ENCODE measurements around the gene RPS27A.
"Not testable (repeated sequence)": the region's sequence is repeated elsewhere in the genome, so short reads cannot be mapped to it uniquely, and the experiment has no call there.

RPS27A gene

DNA sequence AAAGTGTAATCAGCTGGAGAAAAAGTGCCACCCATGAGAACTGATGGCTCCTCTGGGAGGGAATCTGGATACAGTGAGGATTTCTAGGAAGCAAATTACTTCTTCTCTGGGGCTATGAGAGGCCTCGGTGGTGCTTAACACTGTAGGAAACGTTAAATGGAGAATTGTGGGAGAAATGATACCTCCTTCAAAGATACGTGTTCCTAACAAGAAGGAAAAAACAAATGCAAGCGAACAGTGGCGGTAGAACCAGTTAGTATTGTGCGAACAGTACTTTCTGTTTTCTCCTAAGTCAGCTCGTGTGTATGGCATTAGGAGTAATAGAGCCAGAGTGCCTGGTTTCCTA lies 37.1 kb downstream of the RPS27A start:
- DNase-seq (ENCODE audit: low read depth in 2 of 2) = peak; percentile 5 to 13
- H3K4me3 ChIP-seq (replicated peaks in 1 of 2; ENCODE audit: low read depth in 2 of 2, low read length in 2 of 2) = peak overlapping the region; percentile 70 to 93
- TF ChIP-seq, protein P1, sequence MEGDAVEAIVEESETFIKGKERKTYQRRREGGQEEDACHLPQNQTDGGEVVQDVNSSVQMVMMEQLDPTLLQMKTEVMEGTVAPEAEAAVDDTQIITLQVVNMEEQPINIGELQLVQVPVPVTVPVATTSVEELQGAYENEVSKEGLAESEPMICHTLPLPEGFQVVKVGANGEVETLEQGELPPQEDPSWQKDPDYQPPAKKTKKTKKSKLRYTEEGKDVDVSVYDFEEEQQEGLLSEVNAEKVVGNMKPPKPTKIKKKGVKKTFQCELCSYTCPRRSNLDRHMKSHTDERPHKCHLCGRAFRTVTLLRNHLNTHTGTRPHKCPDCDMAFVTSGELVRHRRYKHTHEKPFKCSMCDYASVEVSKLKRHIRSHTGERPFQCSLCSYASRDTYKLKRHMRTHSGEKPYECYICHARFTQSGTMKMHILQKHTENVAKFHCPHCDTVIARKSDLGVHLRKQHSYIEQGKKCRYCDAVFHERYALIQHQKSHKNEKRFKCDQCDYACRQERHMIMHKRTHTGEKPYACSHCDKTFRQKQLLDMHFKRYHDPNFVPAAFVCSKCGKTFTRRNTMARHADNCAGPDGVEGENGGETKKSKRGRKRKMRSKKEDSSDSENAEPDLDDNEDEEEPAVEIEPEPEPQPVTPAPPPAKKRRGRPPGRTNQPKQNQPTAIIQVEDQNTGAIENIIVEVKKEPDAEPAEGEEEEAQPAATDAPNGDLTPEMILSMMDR (IDR thresholded peaks at IDR 0.05; ENCODE audit: low read depth, low read length) = no peak

DNA sequence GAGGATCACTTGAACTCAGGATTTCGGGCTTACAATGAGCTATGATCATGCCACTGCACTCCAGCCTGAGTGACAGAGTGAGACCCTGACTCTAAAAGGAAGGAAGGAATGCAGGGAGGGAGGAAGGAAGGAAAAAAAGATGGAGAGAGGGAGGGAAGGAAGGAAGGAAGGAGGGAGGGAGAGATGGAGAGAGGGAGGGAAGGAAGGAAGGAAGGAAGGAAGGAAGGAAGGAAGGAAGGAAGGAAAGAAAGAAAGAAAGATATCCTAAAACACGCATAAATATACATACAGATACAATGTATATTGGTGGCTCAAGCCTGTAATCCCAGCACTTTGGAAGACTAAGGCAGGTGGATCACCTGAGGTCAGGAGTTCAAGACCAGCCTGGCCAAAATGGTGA lies 41.9 kb downstream of the RPS27A start:
- H3K4me3 ChIP-seq (replicated peaks in 1 of 2; ENCODE audit: low read depth in 2 of 2, low read length in 2 of 2); DNase-seq (ENCODE audit: low read depth in 2 of 2): not testable (repeated sequence)

DNA sequence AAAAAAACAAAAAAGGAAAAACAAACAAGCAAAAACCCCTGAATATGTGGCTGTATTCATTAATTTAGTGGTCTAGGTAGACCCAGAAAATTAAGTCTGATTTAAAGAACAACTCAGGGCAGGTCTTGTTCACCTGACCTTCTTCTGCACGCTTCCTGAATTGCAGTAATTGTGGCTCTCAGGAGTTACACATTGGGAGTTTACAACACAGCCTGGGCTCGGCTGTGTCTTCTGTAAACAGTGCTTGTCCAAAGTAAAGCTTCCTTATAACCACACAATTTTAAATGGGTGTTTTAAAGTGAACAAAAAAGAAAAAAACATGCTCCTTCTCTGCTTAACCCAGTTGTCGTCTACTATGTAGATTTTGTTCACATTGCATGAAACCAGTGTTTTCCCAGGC lies 44.8 kb downstream of the RPS27A start:
- TF ChIP-seq, protein P1 (IDR thresholded peaks at IDR 0.05; ENCODE audit: low read depth, low read length) = no peak
- H3K4me3 ChIP-seq (replicated peaks in 1 of 2; ENCODE audit: low read depth in 2 of 2, low read length in 2 of 2) = no peak overlapping the region
- DNase-seq (ENCODE audit: low read depth in 2 of 2) = no peak

DNA sequence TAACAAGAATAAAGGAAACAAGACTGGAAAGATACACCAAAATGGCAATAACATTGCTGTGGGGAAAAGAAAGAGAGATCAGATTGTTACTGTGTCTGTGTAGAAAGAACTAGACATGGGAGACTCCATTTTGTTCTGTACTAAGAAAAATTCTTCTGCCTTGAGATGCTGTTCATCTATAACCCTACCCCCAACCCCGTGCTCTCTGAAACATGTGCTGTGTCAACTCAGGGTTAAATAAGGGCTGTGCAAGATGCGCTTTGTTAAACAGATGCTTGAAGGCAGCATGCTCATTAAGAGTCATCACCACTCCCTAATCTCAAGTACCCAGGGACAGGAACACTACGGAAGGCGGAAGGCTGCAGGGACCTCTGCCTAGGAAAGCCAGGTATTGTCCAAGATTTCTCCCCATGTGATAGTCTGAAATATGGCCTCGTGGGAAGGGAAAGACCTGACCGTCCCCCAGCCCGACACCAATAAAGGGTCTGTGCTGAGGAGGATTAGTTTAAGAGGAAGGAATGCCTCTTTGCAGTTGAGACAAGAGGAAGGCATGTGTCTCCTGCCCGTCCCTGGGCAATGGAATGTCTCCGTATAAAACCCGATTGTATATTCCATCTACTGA lies 46.8 kb downstream of the RPS27A start:
- not testable (repeated sequence) for H3K4me3 ChIP-seq (replicated peaks in 1 of 2; ENCODE audit: low read depth in 2 of 2, low read length in 2 of 2); DNase-seq (ENCODE audit: low read depth in 2 of 2)

DNA sequence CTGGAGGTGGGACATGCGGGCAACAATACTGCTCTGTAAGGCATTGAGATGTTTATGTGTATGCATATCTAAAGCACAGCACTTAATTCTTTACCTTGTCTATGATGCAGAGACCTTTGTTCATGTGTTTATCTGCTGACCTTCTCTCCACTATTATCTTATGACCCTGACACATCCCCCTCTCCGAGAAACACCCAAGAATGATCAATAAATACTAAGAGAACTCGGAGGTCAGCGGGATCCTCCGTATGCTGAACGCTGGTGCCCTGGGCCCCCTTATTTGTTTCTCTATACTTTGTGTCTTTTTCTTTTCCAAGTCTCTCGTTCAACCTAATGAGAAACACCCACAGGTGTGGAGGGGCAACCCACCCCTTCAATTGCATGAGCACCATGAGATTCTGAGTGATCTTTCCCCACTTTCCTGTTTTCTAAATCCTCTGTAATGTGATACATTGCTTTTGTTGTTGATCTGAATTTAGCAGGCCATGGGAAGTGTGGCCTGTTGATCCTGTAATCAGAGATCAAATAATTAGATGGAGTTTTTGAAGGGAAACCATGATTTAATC lies 47.5 kb downstream of the RPS27A start:
- H3K4me3 ChIP-seq (replicated peaks in 1 of 2; ENCODE audit: low read depth in 2 of 2, low read length in 2 of 2); DNase-seq (ENCODE audit: low read depth in 2 of 2): not testable (repeated sequence)

DNA sequence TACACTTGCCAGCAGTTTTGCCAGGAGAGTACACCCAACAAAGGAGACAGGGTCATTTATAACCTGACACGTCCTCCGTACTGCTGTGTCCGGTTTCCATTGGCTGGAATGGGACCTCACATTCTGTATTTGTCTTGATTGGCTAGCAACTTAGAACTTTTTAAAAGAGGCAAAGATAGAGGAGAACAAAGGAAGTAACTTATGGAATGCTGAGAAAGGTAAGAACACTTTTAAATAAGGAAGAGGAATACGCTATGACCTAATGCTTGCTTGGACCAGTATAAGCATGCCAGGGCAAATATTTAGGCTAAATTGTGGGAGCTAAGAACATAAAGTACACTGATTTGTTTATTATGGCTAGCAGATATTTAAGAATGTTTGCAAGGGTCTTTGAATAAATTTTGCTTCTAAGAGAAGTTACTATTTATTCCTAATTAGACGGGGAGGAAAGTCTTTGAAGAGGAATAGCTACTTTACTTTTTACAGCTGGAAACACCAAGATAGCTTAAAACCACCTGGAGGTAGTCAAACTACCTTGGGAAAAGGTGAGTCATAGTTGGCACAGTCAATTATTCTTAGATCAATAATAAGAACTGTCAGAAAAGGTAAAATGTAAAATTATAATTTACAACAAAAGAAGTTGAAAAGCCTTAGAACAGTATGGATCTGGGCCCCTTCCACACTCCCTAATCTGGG lies 48.5 kb downstream of the RPS27A start:
- not testable (repeated sequence) for DNase-seq (ENCODE audit: low read depth in 2 of 2); H3K4me3 ChIP-seq (replicated peaks in 1 of 2; ENCODE audit: low read depth in 2 of 2, low read length in 2 of 2)

DNA sequence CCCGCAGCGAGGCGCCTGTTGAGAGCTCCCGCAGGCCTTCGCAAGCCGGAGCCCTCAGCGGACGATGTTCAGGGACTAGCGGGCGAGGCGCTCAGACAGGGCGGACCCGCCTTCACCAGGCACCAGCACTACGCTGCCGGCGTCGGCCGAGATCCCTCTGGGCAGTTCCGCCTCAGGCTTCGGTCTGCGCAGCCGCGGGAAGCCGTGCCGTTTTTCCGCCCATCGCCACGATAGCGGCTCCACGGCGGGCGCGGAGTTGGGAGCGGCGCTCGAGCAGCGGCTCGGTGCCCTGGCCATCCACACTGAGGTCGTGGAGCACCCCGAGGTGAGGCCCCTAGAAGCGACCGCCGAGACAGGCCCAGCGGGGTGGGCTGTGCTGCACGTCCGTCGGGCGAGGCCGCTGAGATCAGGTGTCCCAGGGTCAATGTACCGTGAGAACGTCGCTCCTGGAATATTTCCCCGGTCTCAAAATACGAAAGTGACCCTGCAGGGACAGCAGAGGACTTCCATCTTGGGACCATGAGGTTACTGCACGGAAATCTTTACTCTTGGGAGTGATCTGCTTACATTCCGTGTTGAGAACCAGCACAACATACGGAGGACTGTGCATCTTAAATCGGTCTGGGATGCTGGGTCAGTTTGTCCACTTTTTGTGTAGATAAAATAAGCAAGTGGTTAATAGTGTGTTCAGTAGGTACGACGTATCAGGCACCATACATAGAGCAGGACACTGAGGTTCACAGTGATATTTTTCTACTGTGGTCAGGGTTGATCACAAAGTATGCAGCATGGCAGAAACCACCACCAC lies 49.8 kb downstream of the RPS27A start:
- H3K4me3 ChIP-seq (replicated peaks in 1 of 2; ENCODE audit: low read depth in 2 of 2, low read length in 2 of 2) = peak overlapping the region; percentile 65 to 75
- DNase-seq (ENCODE audit: low read depth in 2 of 2) = peak; percentile 88 to 91
- TF ChIP-seq, protein P1 (IDR thresholded peaks at IDR 0.05; ENCODE audit: low read depth, low read length) = no peak

DNA sequence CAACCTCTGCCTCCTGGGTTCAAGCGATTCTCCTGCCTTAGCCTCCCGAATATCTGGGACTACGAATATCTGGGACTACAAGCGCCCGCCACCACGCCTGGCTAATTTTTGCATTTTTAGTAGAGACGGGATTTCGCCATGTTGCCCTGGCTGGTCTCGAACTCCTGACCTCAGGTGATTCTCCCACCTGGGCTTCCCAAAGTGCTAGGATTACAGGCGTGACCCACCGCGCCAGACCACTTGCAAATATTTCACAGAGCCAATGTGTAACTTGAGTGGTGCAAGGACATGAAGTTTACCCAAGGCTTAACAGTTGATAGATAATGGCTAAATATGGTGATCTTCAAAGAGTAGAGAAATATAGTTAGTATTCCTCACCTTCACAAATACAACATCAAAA lies 50.6 kb downstream of the RPS27A start:
- no peak overlapping the region for H3K4me3 ChIP-seq (replicated peaks in 1 of 2; ENCODE audit: low read depth in 2 of 2, low read length in 2 of 2)
- DNase-seq (ENCODE audit: low read depth in 2 of 2) = no peak

More for the DNA sequence above, 50.6 kb downstream of the RPS27A start:
- TF ChIP-seq, protein P1 (IDR thresholded peaks at IDR 0.05; ENCODE audit: low read depth, low read length) = no peak

Measured in cardiac fibroblast (primary cell).